Uterus (tissue), 4 donors: ENCODE data around the gene NEU4. TPM values are rescaled to one million over a fixed set of nuclear protein-coding genes. Genes with fewer than 3 reads are reported as not detected.

ENCODE experiments used
- DNase-seq, 2 donors: peaks; one replicate each; pipeline ENCODE4 v3.0.0-alpha.2; 2019 to 2020
- H3K27ac ChIP-seq, 2 donors: fragments of 200-600 bp; sonication (generic); 1 replicate in 1 of 2; 2 replicates in 1 of 2; pipeline ENCODE4 v1.5.1; 2016 to 2018
- H3K27me3 ChIP-seq, 2 donors: fragments of 200-600 bp; sonication (generic); one replicate each; pipeline ENCODE4 v1.5.1; 2018 to 2019; ENCODE audit warnings: control low read depth in 1 of 2
- H3K36me3 ChIP-seq, 2 donors: fragments of 200-600 bp; sonication (generic); one replicate each; pipeline ENCODE4 v1.5.1; 2019; ENCODE audit warnings: control low read depth in 1 of 2
- H3K4me1 ChIP-seq, 2 donors: fragments of 200-600 bp; sonication (generic); one replicate each; pipeline ENCODE4 v1.5.1; 2018 to 2019; ENCODE audit warnings: control low read depth in 1 of 2
- H3K4me3 ChIP-seq, 2 donors: fragments of 200-600 bp; sonication (generic); 1 replicate in 1 of 2; 2 replicates in 1 of 2; pipeline ENCODE4 v1.5.1; 2018 to 2019; ENCODE audit warnings: mild to moderate bottlenecking in 1 of 2
- H3K9me3 ChIP-seq, 2 donors: fragments of 200-600 bp; sonication (generic); one replicate each; pipeline ENCODE4 v1.5.1; 2019; ENCODE audit warnings: control low read depth in 1 of 2
- POLR2A ChIP-seq, 2 donors: fragments of 450-650 bp; IDR thresholded peaks; one replicate each; pipeline ENCODE4 v1.6.1; 2016; ENCODE audit warnings: antibody characterized with exemption in 2 of 2, mild to moderate bottlenecking in 1 of 2, moderate library complexity in 1 of 2
- intact Hi-C: fragments of 100-400 bp; cut with DNase I; formaldehyde crosslinking; loops from one replicate; pipeline ENCODE4 v1.15.1; 2023; ENCODE audit warnings: low total_unique reads
- total RNA-seq, 4 donors: library from RNA; depleted of rRNA in 3 of 4; stranded (reverse); fragments of >200 nt in 3 of 4; gene quantifications; one replicate each; pipeline versions ENCODE4 v1.1.0 to v1.2.4, GENCODE V29; 2014 to 2023
- TF ChIP-seq, protein P1 (sequence below), 4 experiments: fragments of 200-600 bp in 2 of 4; fragments of 450-650 bp in 2 of 4; sonication (generic) in 2 of 4; IDR thresholded peaks; one replicate each; pipeline ENCODE4 v1.5.1; 2016 to 2019; ENCODE audit warnings: antibody characterized with exemption in 4 of 4, mild to moderate bottlenecking in 2 of 4, moderate library complexity in 1 of 4
- donor health status: DM: yes; HTN: yes; CAD: no.

NEU4 gene
- total RNA-seq, 4 donors from 2014 or later = 0.21 to 0.29 TPM; not detected in 2

DNA sequence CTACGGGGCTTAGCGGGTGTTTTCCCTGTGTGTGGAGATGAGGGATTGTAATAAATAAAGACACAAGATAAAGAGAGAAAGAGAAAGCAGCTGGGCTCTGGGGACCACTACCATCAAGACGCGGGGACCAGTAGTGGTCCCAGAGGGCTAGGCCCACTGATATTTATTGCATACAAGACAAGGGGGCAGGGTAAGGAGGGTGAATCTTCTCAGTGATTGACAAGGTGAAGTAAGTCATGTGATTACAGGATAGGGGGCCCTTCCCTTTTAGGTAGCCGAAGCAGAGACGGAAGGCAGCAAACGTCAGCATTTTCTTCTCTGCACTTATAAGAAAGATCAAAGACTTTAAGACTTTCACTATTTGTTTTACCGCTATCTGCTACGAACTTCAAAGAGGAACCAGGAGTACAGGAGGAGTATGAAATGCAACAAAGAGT is 36.9 kb upstream of the NEU4 start:
- TF ChIP-seq, protein P1, sequence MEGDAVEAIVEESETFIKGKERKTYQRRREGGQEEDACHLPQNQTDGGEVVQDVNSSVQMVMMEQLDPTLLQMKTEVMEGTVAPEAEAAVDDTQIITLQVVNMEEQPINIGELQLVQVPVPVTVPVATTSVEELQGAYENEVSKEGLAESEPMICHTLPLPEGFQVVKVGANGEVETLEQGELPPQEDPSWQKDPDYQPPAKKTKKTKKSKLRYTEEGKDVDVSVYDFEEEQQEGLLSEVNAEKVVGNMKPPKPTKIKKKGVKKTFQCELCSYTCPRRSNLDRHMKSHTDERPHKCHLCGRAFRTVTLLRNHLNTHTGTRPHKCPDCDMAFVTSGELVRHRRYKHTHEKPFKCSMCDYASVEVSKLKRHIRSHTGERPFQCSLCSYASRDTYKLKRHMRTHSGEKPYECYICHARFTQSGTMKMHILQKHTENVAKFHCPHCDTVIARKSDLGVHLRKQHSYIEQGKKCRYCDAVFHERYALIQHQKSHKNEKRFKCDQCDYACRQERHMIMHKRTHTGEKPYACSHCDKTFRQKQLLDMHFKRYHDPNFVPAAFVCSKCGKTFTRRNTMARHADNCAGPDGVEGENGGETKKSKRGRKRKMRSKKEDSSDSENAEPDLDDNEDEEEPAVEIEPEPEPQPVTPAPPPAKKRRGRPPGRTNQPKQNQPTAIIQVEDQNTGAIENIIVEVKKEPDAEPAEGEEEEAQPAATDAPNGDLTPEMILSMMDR (IDR thresholded peaks at IDR 0.05) = no peak
- TF ChIP-seq POLR2A (IDR thresholded peaks at IDR 0.05) = no peak
- Histone ChIP-seq H3K27me3 (peaks cover 0 to 4% of the 10 kb centered on the region in 2 donors), H3K4me3 (no peak overlapping the region), H3K4me1 (no peaks in the 10 kb centered on the region), H3K36me3 (no peaks in the 10 kb centered on the region), H3K27ac (peak overlapping the region in 1 of 2 donors; percentile 8), H3K9me3 (no peaks in the 10 kb centered on the region)
- intact Hi-C loops = no loop called here
- DNase-seq = no peak

DNA sequence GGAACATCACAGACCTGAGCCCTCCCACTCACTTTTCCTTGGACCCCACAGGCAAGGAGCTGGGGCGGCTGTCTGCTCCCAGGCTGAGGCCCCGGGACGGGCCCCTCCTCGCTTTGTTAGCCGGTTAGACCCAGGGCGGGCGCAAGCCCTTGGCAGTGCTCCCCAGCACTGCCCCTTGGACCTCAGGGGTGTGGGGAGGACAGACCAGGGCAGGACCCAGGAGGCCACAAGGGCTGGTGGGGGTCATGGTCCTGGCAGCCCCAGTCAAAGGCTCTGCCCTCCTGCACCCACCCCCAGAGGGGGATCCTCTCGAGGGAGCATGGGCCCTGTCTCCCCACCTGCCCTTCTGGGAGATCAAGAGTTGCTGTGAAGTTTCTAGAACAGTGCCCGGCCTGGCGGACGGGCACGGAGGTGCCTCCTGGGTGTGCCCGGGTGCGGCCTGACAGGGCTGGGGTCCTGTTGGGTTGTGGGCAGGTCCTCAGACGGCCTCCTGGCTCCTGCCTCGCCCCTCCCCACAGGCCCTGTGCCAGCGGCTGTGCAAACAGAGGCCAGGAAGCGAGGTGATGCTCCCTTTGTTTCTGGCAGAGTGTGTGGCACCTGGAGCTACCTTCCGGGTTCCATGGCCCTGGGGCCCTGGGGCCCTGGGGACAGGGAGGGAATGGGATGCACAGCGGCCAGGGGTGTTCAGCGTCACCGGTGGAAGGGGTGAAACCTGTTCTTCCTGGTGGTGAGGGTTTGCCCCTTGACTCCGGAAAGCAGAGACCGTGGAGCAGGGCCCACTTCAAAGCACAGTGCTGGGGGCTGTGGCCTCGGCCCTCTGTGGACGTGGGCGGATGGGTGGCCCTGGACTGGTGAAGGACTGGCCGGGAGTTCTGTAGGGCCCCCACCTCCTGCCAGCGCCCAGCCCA is 35.2 kb upstream of the NEU4 start:
- no peak for TF ChIP-seq POLR2A (IDR thresholded peaks at IDR 0.05)
- TF ChIP-seq, protein P1 (IDR thresholded peaks at IDR 0.05) = no peak
- Histone ChIP-seq H3K27me3 (peaks cover 0 to 4% of the 10 kb centered on the region in 2 donors), H3K4me1 (no peaks in the 10 kb centered on the region), H3K9me3 (no peaks in the 10 kb centered on the region), H3K36me3 (no peaks in the 10 kb centered on the region), H3K4me3 (no peak overlapping the region), H3K27ac (no peak overlapping the region)
- no peak for DNase-seq
- intact Hi-C loops = no loop called here

- H3K9me3 ChIP-seq = no peaks in the 10 kb centered on the region
- DNase-seq = no peak
- no peak overlapping the region for H3K27ac ChIP-seq
- peaks cover 0 to 4% of the 10 kb centered on the region in 2 donors for H3K27me3 ChIP-seq
- no peak overlapping the region for H3K4me3 ChIP-seq
- no peaks in the 10 kb centered on the region for H3K4me1 ChIP-seq
- intact Hi-C loops = no loop called here
- H3K36me3 ChIP-seq = no peaks in the 10 kb centered on the region
- no peak for TF ChIP-seq POLR2A (IDR thresholded peaks at IDR 0.05)
- TF ChIP-seq, protein P1 (IDR thresholded peaks at IDR 0.05) = no peak
Observed at GRCh38 chr2:241774419-241775222, 34.4 kb upstream of the NEU4 start.

DNA sequence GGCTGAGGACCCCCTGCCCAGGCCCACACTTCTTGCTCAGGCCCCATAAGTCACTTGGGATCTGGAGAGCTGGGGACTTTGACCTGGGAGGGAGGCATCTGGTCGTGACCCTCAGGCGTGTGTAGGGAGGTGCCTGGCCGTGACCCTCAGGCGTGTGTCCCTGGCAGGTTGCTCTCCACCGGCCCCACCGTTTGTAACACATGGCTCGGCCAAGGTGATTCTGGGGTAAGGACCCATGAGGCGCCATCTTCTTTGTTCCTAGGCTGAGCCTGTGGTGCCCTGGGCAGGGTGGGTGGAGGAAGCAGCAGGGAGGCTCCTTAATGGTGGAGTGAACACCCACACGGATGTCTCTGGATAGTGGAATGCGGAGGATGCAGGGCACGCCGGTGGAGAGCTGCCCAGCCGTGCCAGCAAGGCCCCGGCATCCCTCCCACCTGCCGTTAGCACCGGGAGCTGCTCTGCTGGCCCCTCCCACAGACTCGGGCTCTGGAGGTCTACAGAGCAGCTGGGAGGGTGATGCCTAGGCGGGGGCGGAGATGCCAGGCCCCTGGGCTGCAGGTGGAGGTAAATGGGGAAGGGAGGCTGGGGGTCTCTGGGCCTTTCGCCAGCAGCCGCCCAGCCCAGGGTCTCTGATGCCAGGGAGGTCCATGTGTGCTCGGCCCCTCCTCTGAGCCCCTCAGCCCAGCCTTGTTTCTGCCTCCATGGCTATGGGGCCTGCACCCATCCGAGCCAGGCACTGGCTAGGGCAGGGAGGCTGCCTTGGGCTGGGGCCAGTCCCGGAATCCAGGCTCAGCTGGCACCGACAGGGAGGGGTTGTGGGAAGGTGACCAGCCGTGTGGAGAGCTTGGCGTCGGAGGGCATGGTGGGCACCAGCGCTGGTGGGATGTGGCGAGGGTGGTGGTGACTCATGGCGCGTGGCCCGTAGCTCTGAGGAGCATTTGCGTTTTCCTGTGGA is 33.5 kb upstream of the NEU4 start:
- H3K9me3 ChIP-seq = no peaks in the 10 kb centered on the region
- no peak for TF ChIP-seq POLR2A (IDR thresholded peaks at IDR 0.05)
- TF ChIP-seq, protein P1 (IDR thresholded peaks at IDR 0.05) = no peak
- H3K36me3 ChIP-seq = no peaks in the 10 kb centered on the region
- no peak for DNase-seq
- H3K27ac ChIP-seq = no peak overlapping the region
- H3K4me3 ChIP-seq = no peak overlapping the region
- H3K27me3 ChIP-seq = peaks cover 0 to 4% of the 10 kb centered on the region in 2 donors
- H3K4me1 ChIP-seq = no peaks in the 10 kb centered on the region
- intact Hi-C loops = no loop called here
